Measurements from ENCODE around the gene EDC4.

GRCh38 chr16:67927131-67927941 lies 54.5 kb downstream of the EDC4 start:
- no peak for TF ChIP-seq CTCF (IDR thresholded peaks at IDR 0.05)
- no peak for TF ChIP-seq POLR2A (IDR thresholded peaks at IDR 0.05)

Data from adrenal gland (tissue), 5 donors.